IMR-90 (cell line): Measurements from ENCODE around the gene EBF3. TPM values are rescaled to one million over a fixed set of nuclear protein-coding genes. Genes with fewer than 3 reads are reported as not detected.

Source experiments
- ATAC-seq: fragments of 200-7000 bp; cut with Tn5 transposase; 2 replicates; pipeline ENCODE4 v1.9.1; 2020; ENCODE audit warnings: low read depth, mild to moderate bottlenecking, moderate library complexity
- BruUV-seq: library from RNA; stranded (reverse); fragments of 400-500 nt; replicated peaks from 2 replicates; lab custom pipeline; 2021; lab: Mats Ljungman, UMichigan
- CTCF ChIA-PET: fragments of 300-600 bp; formaldehyde crosslinking; extraction: SDS; loops from one replicate; lab custom pipeline; 2021; ENCODE audit warnings: antibody characterized with exemption; lab: Yijun Ruan, JAX
- POLR2A ChIA-PET: fragments of 300-600 bp; sonication (Branson Sonifier 250); formaldehyde crosslinking; loops from one replicate; lab custom pipeline; 2022; ENCODE audit warnings: antibody characterized with exemption; ENCODE audit not compliant: unreplicated experiment; lab: Charles Lee
- DNase-seq: peaks from one replicate; pipeline ENCODE4 v3.0.0; 2013
- H2AFZ ChIP-seq: replicated peaks from 2 replicates; pipeline ENCODE3; 2013; ENCODE audit warnings: low read length, mild to moderate bottlenecking; ENCODE audit not compliant: poor library complexity
- H2AK5ac ChIP-seq: 2 replicates; pipeline ENCODE4 v1.6.1; 2013; ENCODE audit warnings: low read depth, low read length, inconsistent platforms
- H2AK9ac ChIP-seq: replicated peaks from 2 replicates; pipeline ENCODE3; 2013; ENCODE audit warnings: mild to moderate bottlenecking, low read depth, low read length, moderate library complexity; ENCODE audit not compliant: poor library complexity
- H2BK120ac ChIP-seq: 2 replicates; pipeline ENCODE4 v1.6.1; 2013; ENCODE audit warnings: low read depth, low read length, inconsistent platforms
- H2BK15ac ChIP-seq: 3 replicates; pipeline ENCODE4 v1.6.1; 2013; ENCODE audit warnings: low read depth, low read length, inconsistent platforms
- H2BK20ac ChIP-seq: 2 replicates; pipeline ENCODE4 v1.6.1; 2013; ENCODE audit warnings: low read depth, mild to moderate bottlenecking, inconsistent platforms, low read length, moderate library complexity
- H2BK5ac ChIP-seq: 2 replicates; pipeline ENCODE4 v1.6.1; 2013; ENCODE audit warnings: mild to moderate bottlenecking, low read depth, low read length, inconsistent platforms; ENCODE audit not compliant: poor library complexity, severe bottlenecking
- H3K14ac ChIP-seq: replicated peaks from 2 replicates; pipeline ENCODE4 v1.6.1; 2013; ENCODE audit warnings: low read depth, low read length, inconsistent platforms
- H3K18ac ChIP-seq: 2 replicates; pipeline ENCODE4 v1.6.1; 2013; ENCODE audit warnings: low read depth, low read length, control low read depth
- H3K23ac ChIP-seq: 2 replicates; pipeline ENCODE4 v1.6.1; 2013; ENCODE audit warnings: low read depth, low read length, inconsistent platforms
- H3K27ac ChIP-seq: 2 replicates; pipeline ENCODE4 v1.5.1; 2013; ENCODE audit warnings: mild to moderate bottlenecking, control low read depth, low read length; ENCODE audit not compliant: insufficient read depth
- H3K27me3 ChIP-seq: 2 replicates; pipeline ENCODE4 v1.6.1; 2013; ENCODE audit warnings: low read length; ENCODE audit not compliant: control insufficient read depth, insufficient read depth
- H3K36me3 ChIP-seq: 2 replicates; pipeline ENCODE4 v1.6.1; 2013; ENCODE audit warnings: low read length, mixed read lengths; ENCODE audit not compliant: control insufficient read depth, insufficient read depth
- H3K4ac ChIP-seq: 2 replicates; pipeline ENCODE4 v1.6.1; 2013; ENCODE audit warnings: low read depth, low read length, inconsistent platforms
- H3K4me1 ChIP-seq: 2 replicates; pipeline ENCODE4 v1.6.1; 2013; ENCODE audit warnings: low read length, mixed read lengths; ENCODE audit not compliant: control insufficient read depth, insufficient read depth
- H3K4me2 ChIP-seq: 2 replicates; pipeline ENCODE4 v1.6.1; 2013; ENCODE audit warnings: low read depth, mild to moderate bottlenecking, control low read depth, low read length, moderate library complexity
- H3K4me3 ChIP-seq: 2 replicates; pipeline ENCODE4 v1.5.1; 2013; ENCODE audit warnings: low read depth, mild to moderate bottlenecking, control low read depth, low read length, moderate library complexity; ENCODE audit not compliant: insufficient read depth
- H3K56ac ChIP-seq: 2 replicates; pipeline ENCODE4 v1.6.1; 2013; ENCODE audit warnings: low read length, inconsistent platforms; ENCODE audit not compliant: insufficient read depth; ENCODE audit errors: extremely low read depth
- H3K79me1 ChIP-seq, 2 experiments: 2 replicates each; pipeline ENCODE4 v1.6.1; 2013; ENCODE audit warnings: low read length in 2 of 2, inconsistent platforms in 1 of 2, low read depth in 1 of 2
- H3K9ac ChIP-seq: 2 replicates; pipeline ENCODE4 v1.6.1; 2013; ENCODE audit warnings: low read depth, low read length, control low read depth
- H3K9me1 ChIP-seq: 2 replicates; pipeline ENCODE4 v1.6.1; 2013; ENCODE audit warnings: low read length, inconsistent platforms; ENCODE audit not compliant: insufficient read depth
- H3K9me3 ChIP-seq: 2 replicates; pipeline ENCODE4 v1.6.1; 2013; ENCODE audit warnings: low read length; ENCODE audit not compliant: control insufficient read depth, insufficient read depth
- H4K20me1 ChIP-seq: 2 replicates; pipeline ENCODE4 v1.6.1; 2013; ENCODE audit warnings: low read length, inconsistent platforms; ENCODE audit not compliant: insufficient read depth
- H4K5ac ChIP-seq: 2 replicates; pipeline ENCODE4 v1.6.1; 2013; ENCODE audit warnings: mild to moderate bottlenecking, low read depth, low read length, control low read depth
- H4K8ac ChIP-seq, 2 experiments: 2 replicates each; pipeline ENCODE4 v1.6.1; 2013; ENCODE audit warnings: low read depth in 2 of 2, low read length in 2 of 2, control low read depth in 1 of 2, inconsistent platforms in 1 of 2
- H4K91ac ChIP-seq: 2 replicates; pipeline ENCODE4 v1.6.1; 2013; ENCODE audit warnings: low read depth, low read length, inconsistent platforms; ENCODE audit not compliant: insufficient read depth
- BHLHE40 ChIP-seq: fragments of 150-350 bp; IDR thresholded peaks from 2 replicates; pipeline ENCODE4 v1.6.1; 2016; ENCODE audit warnings: mild to moderate bottlenecking, low read depth, low read length
- CEBPB ChIP-seq: IDR thresholded peaks from 2 replicates; pipeline ENCODE4 v1.6.1; 2012; ENCODE audit warnings: low read depth, low read length, improper control_type of control experiment
- CHD1 ChIP-seq: IDR thresholded peaks from 2 replicates; pipeline ENCODE4 v1.6.1; 2012; ENCODE audit warnings: low read depth, low read length, improper control_type of control experiment
- FOS ChIP-seq: fragments of 150-350 bp; IDR thresholded peaks from 2 replicates; pipeline ENCODE4 v1.6.1; 2016; ENCODE audit warnings: low read depth, low read length
- MAFK ChIP-seq: IDR thresholded peaks from 2 replicates; pipeline ENCODE4 v1.6.1; 2012; ENCODE audit warnings: low read depth, low read length, improper control_type of control experiment
- MAZ ChIP-seq: IDR thresholded peaks from 2 replicates; pipeline ENCODE4 v1.6.1; 2012; ENCODE audit warnings: low read depth, mild to moderate bottlenecking, low read length, improper control_type of control experiment, moderate library complexity, borderline replicate concordance
- NFE2L2 ChIP-seq: fragments of 150-350 bp; IDR thresholded peaks from 2 replicates; pipeline ENCODE4 v1.6.1; 2016; ENCODE audit warnings: low read depth, mild to moderate bottlenecking, low read length
- POLR2A ChIP-seq: IDR thresholded peaks from 2 replicates; pipeline ENCODE4 v1.6.1; 2012; ENCODE audit warnings: mild to moderate bottlenecking, low read depth, low read length
- RAD21 ChIP-seq: IDR thresholded peaks from 2 replicates; pipeline ENCODE4 v1.6.1; 2012; ENCODE audit warnings: low read length, improper control_type of control experiment
- RCOR1 ChIP-seq: IDR thresholded peaks from 2 replicates; pipeline ENCODE4 v1.6.1; 2012; ENCODE audit warnings: mild to moderate bottlenecking, low read length, improper control_type of control experiment; ENCODE audit not compliant: insufficient replicate concordance
- RFX5 ChIP-seq: IDR thresholded peaks from 2 replicates; pipeline ENCODE4 v1.8.0; 2012; ENCODE audit warnings: low read depth, mild to moderate bottlenecking, low read length, moderate library complexity
- SMC3 ChIP-seq: fragments of 150-350 bp; IDR thresholded peaks from 2 replicates; pipeline ENCODE4 v1.6.1; 2016; ENCODE audit warnings: low read depth, mild to moderate bottlenecking, antibody characterized with exemption, low read length, moderate library complexity
- WGBS, 2 experiments: methylation state at CpG; one replicate each; pipeline versions ENCODE4 v1.1.5 to v1.1.7; 2013; ENCODE audit warnings: missing lambda C conversion rate in 2 of 2; ENCODE audit not compliant: insufficient read length in 1 of 2; ENCODE audit errors: extremely low coverage in 2 of 2; 5-methylcytosine and 5-hydroxymethylcytosine counted together
- dilution Hi-C: fragments of 300-500 bp; cut with HindIII; formaldehyde crosslinking; loops from one replicate; pipeline ENCODE4 v1.14.3; 2018; ENCODE audit warnings: low sequenced_read_pairs; ENCODE audit not compliant: unreplicated experiment
- in situ Hi-C: fragments of 300-500 bp; cut with MboI; formaldehyde crosslinking; loops from 3 replicates; pipeline ENCODE4 v1.14.3; 2019; ENCODE audit warnings: low sequenced_read_pairs, inconsistent platforms, mixed read lengths
- intact Hi-C: fragments of 100-400 bp; cut with micrococcal nuclease; formaldehyde crosslinking; loops from 2 replicates; pipeline ENCODE4 v1.10.0; 2022
- polyA plus RNA-seq, 3 experiments: library from polyadenylated mRNA; depleted of rRNA; stranded (reverse); fragments of >200 nt; gene quantifications; 2 replicates each; pipeline ENCODE4 v1.2.3, GENCODE V29; 2012; ENCODE audit warnings: low replicate concordance in 1 of 3
- total RNA-seq: library from RNA; depleted of rRNA; stranded (reverse); fragments of >200 nt; gene quantifications from 2 replicates; pipeline ENCODE4 v1.2.3, GENCODE V29; 2012
- TF ChIP-seq, protein P1 (sequence below): fragments of 150-350 bp; IDR thresholded peaks from 2 replicates; pipeline ENCODE4 v1.6.1; 2016; ENCODE audit warnings: low read depth, mild to moderate bottlenecking, low read length, moderate library complexity, borderline replicate concordance
- TF ChIP-seq, protein P2 (sequence below): fragments of 150-350 bp; IDR thresholded peaks from 2 replicates; pipeline ENCODE4 v1.6.1; 2017; ENCODE audit warnings: mild to moderate bottlenecking, antibody characterized with exemption, low read length, low read depth
- TF ChIP-seq, protein P3 (sequence below): conservative IDR thresholded peaks from 2 replicates; pipeline ENCODE4 v1.5.1; 2012; ENCODE audit warnings: mild to moderate bottlenecking, low read depth, low read length, improper control_type of control experiment

Gene EBF3
- total and polyA plus RNA-seq, 2 of the 4 experiments (the other 2 are of a cell fraction), result 0.36 to 0.70 TPM

DNA sequence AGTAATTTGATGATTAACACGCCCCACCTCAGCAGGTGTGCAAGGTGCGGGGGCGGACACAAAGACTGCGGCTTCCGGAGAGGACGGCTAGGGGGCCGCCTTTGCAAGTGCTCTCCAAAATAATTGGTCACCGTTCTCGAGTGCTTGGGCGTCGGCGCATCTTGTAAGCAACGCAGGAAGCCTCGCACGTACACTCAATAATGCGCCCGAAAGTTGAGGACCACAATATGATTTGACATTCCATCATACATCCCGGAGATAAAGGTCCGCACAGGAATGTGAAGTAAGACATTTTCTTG is 114.7 kb downstream of the EBF3 start:
- H3K79me1 ChIP-seq, result no peaks in the 10 kb centered on the region
- H2AK5ac ChIP-seq, result no peak overlapping the region
- no peak overlapping the region for H2AK9ac ChIP-seq
- dilution Hi-C loops (no loop called here), in situ Hi-C loops (no loop called here), intact Hi-C loops (no loop called here)
- H2BK120ac ChIP-seq, result no peak overlapping the region
- H2BK15ac ChIP-seq, result no peak overlapping the region
- POLR2A ChIA-PET, result no interaction called here
- peaks cover 2% of the 10 kb centered on the region; the same call in 1 of the 2 replicates for H3K9me3 ChIP-seq
- no peak overlapping the region for H2BK5ac ChIP-seq
- ATAC-seq, result no peak
- H3K4me3 ChIP-seq, result no peak overlapping the region
- H4K20me1 ChIP-seq, result no peaks in the 10 kb centered on the region
- no TSS peak for BruUV-seq
- TF ChIP-seq NFE2L2 (no peak), FOS (no peak), RAD21 (no peak), POLR2A (no peak), CHD1 (no peak), RCOR1 (no peak), MAZ (no peak), SMC3 (no peak), MAFK (no peak), BHLHE40 (no peak), CEBPB (no peak), RFX5 (no peak)
- TF ChIP-seq, protein P1, sequence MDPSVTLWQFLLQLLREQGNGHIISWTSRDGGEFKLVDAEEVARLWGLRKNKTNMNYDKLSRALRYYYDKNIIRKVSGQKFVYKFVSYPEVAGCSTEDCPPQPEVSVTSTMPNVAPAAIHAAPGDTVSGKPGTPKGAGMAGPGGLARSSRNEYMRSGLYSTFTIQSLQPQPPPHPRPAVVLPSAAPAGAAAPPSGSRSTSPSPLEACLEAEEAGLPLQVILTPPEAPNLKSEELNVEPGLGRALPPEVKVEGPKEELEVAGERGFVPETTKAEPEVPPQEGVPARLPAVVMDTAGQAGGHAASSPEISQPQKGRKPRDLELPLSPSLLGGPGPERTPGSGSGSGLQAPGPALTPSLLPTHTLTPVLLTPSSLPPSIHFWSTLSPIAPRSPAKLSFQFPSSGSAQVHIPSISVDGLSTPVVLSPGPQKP, result no peak
- TF ChIP-seq, protein P2, sequence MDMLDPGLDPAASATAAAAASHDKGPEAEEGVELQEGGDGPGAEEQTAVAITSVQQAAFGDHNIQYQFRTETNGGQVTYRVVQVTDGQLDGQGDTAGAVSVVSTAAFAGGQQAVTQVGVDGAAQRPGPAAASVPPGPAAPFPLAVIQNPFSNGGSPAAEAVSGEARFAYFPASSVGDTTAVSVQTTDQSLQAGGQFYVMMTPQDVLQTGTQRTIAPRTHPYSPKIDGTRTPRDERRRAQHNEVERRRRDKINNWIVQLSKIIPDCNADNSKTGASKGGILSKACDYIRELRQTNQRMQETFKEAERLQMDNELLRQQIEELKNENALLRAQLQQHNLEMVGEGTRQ, result no peak
- TF ChIP-seq, protein P3, sequence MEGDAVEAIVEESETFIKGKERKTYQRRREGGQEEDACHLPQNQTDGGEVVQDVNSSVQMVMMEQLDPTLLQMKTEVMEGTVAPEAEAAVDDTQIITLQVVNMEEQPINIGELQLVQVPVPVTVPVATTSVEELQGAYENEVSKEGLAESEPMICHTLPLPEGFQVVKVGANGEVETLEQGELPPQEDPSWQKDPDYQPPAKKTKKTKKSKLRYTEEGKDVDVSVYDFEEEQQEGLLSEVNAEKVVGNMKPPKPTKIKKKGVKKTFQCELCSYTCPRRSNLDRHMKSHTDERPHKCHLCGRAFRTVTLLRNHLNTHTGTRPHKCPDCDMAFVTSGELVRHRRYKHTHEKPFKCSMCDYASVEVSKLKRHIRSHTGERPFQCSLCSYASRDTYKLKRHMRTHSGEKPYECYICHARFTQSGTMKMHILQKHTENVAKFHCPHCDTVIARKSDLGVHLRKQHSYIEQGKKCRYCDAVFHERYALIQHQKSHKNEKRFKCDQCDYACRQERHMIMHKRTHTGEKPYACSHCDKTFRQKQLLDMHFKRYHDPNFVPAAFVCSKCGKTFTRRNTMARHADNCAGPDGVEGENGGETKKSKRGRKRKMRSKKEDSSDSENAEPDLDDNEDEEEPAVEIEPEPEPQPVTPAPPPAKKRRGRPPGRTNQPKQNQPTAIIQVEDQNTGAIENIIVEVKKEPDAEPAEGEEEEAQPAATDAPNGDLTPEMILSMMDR, result no peak
- no peak overlapping the region for H3K14ac ChIP-seq
- no peak overlapping the region for H4K5ac ChIP-seq
- H3K4me1 ChIP-seq, result no peaks in the 10 kb centered on the region
- H2AFZ ChIP-seq, result no peak overlapping the region
- CTCF ChIA-PET, result no interaction called here
- H3K18ac ChIP-seq, result no peak overlapping the region
- H4K8ac ChIP-seq, result no peak overlapping the region
- H3K36me3 ChIP-seq, result peaks cover 1% of the 10 kb centered on the region; the same call in 1 of the 2 replicates
- no peak overlapping the region for H3K56ac ChIP-seq
- no peaks in the 10 kb centered on the region for H3K9me1 ChIP-seq
- no peak overlapping the region for H3K9ac ChIP-seq
- no peak overlapping the region for H4K91ac ChIP-seq
- H3K23ac ChIP-seq, result no peak overlapping the region
- H2BK20ac ChIP-seq, result no peak overlapping the region
- H3K27ac ChIP-seq, result no peak overlapping the region
- DNase-seq, result no peak
- no peaks in the 10 kb centered on the region for H3K27me3 ChIP-seq
- WGBS, 2 experiments, result 91% methylated on average over 14 of the region's 19 CpGs; no CpG with 5 or more reads in 1 of the 2 experiments
- H3K4ac ChIP-seq, result no peak overlapping the region
- no peak overlapping the region for H3K4me2 ChIP-seq
